Activated T-cell treated with anti-CD3 and anti-CD28 coated beads for 1 hour (primary cell): ENCODE results near the gene OPTC.

ENCODE experiments used
- DNase-seq: peaks from one replicate; pipeline ENCODE4 v3.0.0-alpha.2; 2020; ENCODE audit warnings: low read depth

Gene OPTC

DNA sequence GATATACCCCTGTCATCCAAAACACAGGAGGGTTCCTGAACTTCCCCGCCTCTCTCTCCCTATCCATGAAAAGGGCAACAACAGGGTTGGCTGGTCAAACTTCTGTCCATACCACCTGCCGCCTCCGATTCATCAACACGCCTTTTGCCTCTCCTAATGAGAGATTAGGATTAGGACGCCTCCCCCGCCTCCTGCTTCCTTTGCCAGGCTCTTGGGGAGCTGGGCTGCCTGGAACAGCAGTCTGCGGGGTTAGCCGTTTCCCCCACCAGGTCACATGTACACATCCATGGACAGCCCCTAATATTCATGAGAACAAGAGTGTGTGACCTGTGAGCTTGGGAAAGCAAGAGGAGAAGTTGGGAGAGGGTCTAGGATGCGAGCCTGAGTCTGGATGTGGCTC is 2.3 kb upstream of the OPTC start:
- DNase-seq, result no peak

DNA sequence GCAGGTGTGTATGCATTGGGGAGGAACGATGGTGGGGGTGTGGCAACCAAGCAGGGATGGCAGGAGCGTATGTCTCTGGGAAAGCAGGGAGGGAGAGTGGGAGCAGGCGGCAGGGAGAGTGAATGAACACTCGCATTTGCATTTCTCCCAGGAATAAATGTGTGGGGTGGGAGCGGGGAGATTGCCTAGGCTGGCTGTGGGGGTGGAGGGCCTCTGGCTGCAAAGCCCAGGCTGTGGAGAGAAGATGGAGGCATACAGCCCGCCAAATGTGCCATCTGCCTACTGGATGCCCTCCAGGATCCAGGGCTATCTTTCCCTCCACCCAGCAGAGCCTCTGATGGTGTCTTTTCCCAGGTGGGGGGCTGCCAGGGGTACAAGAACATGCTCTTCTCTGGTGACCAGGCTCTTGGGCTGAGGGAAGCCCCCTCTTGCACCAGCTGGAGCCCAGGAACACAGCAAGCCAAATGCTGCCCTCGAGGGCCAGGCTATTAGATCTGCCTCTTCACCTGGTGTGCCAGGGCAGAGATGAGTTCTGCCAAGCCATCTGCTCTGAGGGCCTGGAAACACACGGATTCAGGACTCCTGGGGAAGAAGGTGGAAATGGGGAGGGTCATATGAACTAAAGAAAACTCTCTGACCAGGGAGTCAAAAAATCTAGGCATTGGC is 1.7 kb upstream of the OPTC start:
- no peak for DNase-seq

DNA sequence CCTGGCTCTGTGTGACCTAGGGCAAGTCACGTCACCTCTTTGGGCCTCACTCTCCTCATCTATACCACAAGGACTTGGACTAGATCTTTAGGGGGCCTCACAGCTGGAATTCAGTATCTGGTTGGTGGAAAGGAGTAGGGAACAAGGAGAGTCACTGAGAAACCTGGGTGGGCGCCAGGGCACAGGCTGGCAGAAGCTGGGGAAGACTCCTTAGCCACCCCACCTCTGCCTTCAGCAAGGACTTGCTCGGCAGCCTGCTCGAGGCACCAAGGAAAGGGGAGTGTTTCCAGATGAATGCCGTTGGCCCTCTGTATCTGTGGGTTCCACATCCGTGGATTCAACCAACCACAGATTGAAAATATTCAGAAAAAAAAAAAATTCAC is 1.2 kb upstream of the OPTC start:
- no peak for DNase-seq

DNA sequence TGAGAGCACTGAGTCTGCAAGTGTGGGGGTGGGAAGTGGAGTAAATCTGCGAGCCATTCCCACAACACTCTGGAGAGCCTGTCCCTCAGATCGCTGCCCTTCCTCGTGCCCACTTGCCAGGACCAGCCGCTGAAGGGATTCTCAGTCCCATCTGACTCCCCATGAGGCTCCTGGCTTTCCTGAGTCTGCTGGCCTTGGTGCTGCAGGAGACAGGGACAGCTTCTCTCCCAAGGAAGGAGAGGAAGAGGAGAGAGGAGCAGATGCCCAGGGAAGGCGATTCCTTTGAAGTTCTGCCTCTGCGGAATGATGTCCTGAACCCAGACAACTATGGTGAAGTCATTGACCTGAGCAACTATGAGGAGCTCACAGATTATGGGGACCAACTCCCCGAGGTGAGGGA is 1.9 kb downstream of the OPTC start:
- no peak for DNase-seq

DNA sequence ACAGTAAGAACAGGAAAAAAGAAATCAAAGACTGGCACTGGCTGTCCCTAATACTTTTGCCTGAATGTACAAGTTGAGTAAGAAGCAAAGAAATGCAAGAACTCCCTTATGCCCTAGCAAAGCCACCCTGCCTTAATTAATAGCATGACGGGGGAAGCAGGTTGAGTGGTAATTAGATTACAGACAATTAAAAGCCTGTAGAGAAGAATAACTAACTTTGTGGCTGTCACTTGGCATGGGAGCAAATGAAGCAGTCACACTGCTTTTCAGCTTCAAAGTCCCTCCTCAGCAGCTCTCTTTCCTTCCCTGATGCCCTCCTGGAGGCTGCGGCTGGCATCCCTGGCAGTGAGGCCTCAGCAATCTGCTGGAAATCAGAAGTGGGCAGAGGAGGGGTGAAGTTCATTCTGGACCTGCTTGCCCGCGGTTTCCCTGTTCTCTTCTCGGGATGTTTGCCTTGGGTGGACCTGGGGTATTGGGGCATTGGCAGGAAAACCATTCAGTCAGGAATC is 3.4 kb downstream of the OPTC start:
- no peak for DNase-seq

DNA sequence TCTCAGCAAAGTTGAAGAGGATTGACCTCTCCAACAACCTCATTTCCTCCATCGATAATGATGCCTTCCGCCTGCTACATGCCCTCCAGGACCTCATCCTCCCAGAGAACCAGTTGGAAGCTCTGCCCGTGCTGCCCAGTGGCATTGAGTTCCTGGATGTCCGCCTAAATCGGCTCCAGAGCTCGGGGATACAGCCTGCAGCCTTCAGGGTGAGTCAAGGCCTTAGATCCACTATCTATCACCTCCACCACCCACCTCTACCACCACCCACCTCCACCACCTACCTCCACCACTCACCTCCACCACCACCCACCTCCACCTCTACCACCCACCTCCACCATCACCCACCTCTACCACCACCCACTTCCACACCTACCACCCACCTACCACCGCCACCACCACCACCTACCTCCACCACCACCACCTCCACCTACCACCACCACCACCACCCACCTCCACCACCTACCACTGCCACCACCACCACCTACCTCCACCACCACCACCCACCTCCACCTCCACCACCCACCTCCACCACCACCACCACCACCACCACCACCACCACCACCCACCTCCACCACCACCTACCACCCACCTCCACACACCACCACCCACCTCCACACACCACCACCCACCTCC is 5.8 kb downstream of the OPTC start:
- DNase-seq, result no peak

DNA sequence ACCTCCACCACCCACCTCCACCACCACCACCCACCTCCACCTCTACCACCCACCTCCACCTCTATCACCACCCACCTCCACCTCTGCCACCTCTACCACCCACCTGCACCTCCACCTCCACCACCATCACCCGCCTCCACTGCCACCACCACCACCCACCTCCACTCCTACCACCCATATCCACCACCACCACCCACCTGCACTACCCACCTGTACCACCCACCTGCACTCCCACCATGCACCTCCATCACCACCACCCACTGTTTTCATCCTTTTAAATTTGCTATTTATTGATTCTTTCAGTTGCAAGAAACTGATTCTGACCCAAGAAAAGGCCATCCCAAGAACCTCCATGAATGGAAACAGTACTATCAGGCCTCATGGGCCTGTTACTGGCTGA is 6.3 kb downstream of the OPTC start:
- DNase-seq, result no peak

DNA sequence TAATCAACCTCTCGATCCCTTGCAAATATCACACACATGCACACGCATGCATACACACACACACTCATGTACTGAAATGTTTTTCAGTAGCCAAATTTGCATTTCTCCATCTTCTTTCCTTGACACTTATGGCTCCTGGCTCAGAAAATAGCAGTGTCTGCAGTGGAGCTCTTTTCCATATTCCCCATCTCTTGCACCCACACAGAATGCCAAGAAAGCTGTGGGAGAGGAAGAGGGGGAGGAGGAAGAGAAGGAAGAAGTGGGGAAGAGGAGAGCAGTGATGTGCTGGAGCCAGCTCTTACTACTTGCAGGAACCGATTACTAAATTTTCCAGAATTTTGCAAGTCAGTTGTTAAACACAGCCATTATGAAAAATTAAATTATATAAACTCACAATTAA is 9.9 kb downstream of the OPTC start:
- no peak for DNase-seq

DNA sequence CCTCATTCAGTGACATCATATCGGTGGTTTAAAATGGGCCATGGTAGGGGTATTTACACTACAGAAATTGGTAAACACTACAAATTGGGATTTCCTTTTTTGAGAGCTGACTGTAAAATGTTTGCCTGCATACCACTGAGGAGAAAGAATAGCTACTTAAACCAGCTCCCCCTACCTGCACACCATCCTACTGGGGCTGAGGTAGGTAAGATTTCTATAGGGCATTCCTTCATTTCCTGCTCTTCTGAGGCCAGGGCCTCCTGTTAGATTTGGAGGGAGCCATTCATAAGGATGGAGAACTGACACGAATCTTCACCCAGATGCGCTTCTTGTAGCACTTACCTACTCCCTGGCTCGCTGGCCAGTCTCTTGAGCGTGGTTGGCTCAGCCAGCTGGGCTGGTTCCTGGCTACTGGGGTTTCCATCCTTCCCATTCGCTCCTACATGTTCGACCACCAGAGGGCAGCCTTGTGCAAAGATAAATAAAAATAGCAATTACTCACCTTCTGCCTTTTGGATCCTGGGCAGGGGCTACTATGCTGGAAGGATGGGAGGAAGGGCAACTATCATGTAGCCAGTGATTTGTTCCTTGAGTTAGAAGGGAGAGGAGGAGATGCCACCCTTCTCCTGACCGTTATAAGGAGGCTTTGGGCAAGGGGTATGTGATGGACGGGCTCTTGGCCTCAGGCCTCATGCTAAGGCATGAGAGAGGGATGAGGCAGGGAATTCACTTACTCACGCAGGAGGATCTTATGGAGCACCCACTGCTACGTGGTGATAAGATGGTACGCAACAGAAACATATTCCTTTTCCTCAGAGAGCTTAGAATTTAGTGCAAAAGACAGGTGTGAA is 10.7 kb downstream of the OPTC start:
- peak; percentile 81 for DNase-seq

DNA sequence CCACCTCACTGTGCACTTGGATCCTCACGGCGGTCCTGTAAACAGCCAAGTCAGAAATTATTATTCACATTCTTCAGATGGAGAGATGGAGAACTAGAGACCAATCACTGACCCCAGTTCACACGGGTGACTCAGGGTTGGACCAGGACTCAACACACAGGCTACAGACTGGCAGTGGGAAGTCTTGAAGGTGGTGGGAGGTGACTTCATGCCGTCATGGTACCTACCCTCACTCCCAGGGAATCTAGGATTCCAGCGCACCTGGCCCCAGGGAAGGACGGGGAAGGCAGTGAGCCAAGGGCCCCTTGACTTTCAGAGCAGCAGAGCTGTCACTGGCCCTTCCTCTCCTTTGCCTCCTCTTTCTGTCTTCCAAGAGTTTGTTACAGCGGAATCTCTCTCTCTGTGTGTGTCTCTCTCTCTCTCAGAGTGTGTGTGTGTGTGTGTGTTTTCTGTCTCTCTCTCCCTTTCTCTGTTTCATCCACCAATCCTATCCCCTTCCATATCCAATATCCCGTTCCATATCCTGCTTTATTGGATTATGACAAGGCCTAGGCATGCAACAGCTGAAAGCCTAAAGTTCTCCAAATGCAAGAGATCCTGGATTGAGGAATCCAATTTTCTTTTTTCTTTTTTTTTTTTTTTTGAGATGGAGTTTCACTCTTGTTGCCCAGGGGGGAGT is 11.7 kb downstream of the OPTC start:
- no peak for DNase-seq

DNA sequence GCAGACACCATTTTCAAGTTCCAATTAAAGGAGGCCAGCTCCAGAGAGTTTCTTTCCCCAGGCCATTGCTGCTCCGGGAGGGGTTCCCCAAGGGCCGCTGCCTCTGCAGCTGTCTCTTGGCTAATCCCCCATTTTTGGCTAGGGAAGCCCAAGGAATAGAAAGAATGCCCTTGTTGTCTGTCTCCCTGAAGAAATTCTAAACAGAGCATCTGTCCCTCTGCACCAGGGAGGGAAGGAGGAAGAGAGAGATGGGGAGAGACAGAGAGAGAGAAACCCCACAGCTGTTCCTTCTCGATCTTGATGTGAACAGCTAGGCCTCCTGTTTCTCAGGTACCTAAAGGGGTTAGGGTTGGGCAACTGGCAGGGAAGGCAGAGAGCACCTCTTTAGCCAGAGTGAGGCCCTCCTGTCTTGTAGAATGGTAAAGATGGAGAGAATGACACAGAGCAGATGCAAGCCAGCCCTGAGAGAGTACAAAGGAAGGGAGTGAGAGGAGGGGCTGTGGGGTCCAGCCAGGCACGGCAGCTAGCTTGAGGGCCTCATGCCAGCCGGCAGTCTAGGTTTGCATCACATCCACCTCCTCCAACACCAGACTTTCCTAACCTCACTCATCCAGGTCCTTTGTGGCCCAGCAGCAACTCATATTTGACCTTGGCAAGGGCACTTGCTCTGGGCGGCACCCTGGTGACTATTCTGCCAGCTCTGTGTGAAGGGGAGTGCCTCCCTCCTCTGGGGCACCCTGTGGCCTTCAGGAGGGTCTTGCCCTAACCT is 13.1 kb downstream of the OPTC start:
- no peak for DNase-seq

DNA sequence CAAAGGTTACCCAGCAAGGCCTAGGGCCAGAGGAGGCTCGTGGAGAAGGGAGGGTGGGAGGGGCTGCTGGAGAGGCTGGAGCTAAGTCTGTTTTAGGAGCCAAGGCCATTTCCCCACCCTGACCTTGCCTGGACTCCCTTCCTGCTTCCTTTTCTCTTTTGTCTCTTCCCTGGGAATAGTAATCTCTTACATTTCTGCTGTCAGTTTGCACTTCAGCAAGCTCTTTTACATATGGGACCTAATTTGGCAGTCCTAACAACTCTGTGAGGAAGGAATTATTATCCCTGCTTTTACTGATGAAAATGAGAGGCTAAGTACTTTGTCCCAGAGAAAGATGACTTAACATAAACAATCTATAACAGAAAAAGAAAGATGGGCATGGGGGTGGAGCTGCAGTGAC is 13.8 kb downstream of the OPTC start:
- DNase-seq, result no peak

DNA sequence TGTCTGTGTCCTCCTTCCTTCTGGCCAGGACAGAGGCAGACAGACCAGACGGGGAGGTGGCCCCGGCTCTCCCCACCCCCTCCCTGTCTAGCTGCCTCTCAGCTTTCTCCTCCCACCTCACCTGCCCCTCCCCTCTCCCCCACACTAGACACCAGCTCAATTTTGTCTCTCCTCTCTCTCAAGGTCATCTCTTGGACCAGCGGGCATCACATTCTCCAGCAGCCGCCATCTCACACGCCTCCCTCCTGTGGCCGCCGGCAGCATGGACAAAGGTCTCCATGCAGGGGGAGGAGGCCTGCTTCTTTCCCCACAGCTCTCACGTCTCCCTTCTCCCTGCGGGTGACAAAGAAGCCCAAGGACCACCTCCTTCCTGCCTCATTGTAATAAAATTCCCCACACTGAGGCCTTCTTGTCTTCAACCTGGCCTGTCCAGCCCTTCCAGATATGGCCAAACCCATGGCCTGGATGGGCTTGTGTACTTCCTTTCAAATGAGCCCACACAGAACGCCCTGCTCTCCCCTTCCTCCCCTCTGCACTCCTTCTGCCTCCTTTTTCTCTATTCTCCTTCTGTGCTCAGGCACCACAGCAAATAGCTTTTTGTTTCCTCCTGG is 14.6 kb downstream of the OPTC start:
- DNase-seq, result no peak

DNA sequence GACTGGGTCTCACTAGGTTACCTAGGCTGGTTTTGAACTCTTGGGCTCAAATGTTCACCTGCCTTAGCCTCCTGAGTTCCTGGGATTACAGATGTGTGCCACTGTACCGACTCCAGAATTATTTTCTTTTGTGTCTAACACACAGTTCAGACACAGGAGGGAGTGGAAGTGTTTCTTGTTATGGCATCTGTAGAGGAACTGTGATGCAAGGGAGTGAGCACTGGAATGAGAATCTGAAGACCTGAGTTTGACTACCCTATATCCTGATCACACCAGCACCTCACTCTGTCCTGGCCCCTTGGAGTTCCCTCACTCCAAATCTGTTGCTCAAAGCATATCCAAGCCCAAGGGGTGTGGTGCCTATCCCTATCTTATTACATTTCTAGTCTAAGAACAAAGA is 15.2 kb downstream of the OPTC start:
- DNase-seq, result no peak

DNA sequence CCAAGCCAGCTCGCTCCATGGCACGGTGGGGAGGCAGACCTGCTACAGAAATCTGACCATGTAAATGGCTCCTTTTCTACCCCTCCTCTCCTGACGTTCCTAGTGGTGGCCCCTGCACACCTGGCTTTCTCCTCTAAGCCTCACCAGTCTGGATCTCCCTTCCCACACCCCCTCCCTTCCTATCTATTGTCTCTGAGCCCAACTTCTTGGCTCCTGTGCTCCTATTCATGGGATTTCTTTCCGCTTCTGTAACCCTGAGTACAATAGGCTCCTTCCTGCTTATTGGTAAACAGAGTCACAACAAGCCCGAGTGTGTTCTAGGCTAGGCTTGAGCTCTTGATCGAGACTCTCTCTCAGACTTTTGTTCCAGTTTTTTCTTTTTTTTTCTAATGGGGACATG is 17.6 kb downstream of the OPTC start:
- no peak for DNase-seq

DNA sequence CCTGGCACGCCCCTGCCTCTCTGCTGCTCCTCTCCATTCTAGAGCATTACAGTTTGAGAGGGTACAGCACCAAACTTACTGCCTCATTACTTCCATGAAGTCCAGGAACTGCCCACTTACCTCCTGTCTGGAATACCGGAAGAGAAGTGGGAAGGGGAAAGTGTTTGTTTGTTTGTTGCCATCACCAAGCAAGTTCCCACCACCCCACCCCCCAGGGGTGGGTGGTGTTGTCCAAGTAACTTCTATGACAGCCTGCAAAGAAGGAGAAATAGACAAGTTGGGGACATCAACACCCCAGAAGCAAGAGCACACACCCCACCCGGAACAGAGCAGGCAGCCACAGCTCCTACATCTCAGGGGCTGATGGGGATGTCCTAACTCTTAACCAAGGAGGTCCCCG is 18.0 kb downstream of the OPTC start:
- no peak for DNase-seq

DNA sequence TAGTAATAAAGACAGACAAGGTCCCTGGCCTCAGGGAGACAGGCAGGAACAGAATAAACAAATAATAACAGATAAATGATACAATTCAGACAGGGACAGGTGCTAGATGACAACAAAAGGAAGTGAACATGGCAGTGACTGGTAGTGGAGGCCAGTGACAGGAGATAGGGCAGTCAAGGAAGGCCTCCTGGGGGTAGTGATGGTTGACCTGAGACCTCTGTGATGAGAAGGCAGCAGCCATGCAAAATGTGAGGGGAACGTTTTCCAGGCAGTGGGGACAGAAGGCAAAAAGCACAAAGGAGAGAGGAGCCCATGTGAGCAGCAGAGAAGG is 18.5 kb downstream of the OPTC start:
- no peak for DNase-seq

DNA sequence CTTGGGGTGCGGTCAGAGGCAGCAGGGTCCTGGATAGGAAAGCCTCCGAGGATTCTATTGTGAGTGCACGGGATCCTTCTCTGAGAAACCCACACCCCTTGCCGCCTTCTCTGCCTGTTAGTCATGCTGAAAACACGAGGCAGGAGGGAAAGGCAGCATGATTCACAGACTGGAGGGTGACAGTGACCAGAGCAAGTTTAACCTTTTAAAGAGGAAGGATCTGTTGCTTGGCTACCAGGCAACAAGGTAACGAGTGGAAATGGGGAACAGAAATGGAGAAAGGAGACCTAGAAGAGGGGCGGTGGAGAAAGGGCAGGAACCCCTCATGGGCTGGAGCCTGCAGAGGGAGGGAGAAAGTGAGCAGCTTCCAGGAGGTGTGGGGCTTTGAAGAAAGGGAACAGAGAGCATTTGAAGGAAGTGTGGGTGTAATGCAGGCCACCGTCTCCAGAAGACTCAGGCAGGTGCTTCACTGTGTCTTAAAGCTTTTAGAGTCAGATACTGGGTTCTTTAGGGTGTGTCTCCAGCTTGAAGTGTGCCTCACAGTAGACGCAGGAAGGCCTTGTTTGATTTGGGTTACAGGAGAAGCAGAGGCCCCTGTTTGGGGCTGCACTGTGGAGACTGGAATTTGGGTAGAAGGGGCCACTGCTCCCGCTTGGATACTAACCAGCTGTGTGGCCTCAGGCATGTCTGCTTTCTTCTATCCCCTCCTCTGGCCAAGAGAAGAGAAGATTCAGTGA is 19.1 kb downstream of the OPTC start:
- DNase-seq, result no peak

DNA sequence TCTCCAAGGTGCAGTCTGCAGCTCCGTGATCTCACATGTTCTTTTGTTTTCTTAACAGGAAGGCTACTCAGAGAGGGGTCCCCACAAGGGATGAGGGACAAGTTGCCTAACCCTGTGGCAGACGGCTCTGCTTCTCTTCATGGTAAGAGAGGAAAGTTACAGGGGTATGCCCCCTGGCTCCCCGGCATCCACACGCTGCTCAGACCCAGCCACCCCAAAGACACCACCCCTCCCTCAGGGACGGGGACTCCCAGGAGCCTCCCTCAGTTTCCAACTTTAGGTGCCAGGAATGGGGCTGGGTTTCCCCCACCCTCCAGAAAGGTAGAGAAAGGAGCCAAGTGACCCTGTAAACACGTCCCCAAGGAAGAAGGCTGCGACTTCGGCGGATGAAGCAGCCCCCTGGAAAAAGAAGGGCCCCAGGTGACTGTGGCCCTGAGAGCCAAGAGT is 19.7 kb downstream of the OPTC start:
- no peak for DNase-seq

DNA sequence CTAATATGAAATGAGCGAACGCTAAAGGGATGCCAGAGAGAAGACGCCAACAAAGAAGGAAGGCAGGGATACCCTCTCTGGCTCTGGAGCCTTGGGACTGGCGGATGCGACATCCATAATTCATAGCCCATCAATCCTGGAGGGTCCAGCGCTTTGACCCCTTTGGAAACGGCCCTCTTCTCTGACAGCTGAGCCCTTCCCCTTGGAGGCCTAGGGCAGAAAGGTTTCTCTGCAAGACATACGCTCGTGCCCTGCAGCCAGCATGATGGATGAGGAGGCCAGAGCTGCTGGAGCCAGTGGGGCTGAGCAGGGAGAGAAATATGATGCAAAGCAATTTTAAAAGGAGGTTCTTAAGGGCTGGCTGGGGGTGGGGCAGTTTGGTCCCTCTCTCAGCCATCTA is 22.2 kb downstream of the OPTC start:
- DNase-seq, result no peak

DNA sequence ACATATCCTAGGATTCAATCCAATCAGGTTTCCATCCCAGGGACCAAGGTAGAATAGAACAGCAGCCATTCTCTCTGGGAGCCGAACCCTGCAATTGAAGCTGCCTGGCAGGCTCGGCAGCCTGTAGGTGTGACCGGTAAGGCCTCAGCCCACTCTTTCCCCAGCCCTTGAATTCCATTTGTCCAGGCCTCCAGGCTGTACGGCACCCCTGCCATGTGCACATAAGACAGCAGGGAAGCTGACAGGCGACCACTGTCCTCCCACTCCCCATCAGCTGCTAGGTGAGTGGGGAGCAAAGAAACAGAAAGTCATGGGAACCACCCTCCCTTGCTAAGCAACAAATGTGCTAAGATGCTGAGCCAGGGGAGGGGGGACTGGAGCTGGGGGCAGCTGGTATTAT is 23.0 kb downstream of the OPTC start:
- no peak for DNase-seq
